ENCODE measurements around the gene WDR1. TPM values are rescaled to one million over a fixed set of nuclear protein-coding genes. Genes with fewer than 3 reads are reported as not detected.

Gene WDR1
- total RNA-seq, 6 donors from 2014 or later, result 135 to 307 (median 183) TPM

DNA sequence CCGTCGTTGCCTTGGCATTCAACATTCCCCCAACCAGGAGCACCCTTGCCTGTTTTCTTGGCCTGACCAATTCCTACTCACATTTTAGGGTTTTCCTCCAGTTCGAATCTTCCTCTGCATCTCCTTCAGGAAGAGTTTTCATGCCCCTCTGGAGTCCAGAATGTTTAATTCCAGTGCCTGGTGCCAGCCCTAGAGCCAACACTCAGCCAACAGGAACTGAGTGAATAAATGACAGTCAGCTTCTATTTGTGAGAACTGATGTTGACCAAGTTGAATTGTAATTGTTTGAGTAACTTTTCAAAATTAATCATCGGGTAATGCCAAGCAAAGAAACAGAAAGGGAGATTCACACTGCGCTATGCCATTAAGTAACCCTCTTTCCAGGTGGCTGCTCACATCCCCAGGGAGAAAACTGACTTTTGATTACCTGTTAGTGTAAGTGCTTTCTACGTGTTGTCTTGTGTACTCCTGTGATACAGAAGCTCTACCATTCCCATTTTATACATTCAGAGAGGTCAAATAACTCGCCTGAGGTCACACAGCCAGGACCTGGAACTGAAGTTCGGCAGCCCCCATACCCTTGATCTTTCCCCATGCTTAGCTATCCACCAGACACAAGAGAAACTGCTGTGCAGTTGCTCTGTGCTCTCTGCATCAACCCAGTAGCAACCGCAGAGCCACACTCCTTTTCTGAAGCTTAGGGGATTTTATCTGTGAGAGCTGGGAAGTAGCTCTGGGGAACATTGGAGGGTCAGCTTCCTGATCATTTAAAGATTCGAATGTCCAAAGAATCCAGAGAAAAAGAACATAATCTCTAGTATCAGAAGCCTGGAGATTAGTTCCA is 76.3 kb downstream of the WDR1 start:
- 83 to 88% methylated on average over 10 of the region's 10 CpGs for WGBS, 2 donors
- H3K27me3 ChIP-seq, result no peaks in the 10 kb centered on the region
- H3K27ac ChIP-seq, result no peak overlapping the region
- ATAC-seq (ENCODE audit: low FRiP score in 2 of 2), result no peak
- no peaks in the 10 kb centered on the region for H3K9me3 ChIP-seq
- no peak for DNase-seq
- no peak overlapping the region for H3K4me3 ChIP-seq
- no peaks in the 10 kb centered on the region for H3K4me1 ChIP-seq
- H3K36me3 ChIP-seq, result no peaks in the 10 kb centered on the region
- TF ChIP-seq EP300 (IDR thresholded peaks at IDR 0.05) (no peak), POLR2AphosphoS5 (IDR thresholded peaks at IDR 0.05) (no peak), POLR2A (IDR thresholded peaks at IDR 0.05) (no peak)
- TF ChIP-seq, protein P1, sequence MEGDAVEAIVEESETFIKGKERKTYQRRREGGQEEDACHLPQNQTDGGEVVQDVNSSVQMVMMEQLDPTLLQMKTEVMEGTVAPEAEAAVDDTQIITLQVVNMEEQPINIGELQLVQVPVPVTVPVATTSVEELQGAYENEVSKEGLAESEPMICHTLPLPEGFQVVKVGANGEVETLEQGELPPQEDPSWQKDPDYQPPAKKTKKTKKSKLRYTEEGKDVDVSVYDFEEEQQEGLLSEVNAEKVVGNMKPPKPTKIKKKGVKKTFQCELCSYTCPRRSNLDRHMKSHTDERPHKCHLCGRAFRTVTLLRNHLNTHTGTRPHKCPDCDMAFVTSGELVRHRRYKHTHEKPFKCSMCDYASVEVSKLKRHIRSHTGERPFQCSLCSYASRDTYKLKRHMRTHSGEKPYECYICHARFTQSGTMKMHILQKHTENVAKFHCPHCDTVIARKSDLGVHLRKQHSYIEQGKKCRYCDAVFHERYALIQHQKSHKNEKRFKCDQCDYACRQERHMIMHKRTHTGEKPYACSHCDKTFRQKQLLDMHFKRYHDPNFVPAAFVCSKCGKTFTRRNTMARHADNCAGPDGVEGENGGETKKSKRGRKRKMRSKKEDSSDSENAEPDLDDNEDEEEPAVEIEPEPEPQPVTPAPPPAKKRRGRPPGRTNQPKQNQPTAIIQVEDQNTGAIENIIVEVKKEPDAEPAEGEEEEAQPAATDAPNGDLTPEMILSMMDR (IDR thresholded peaks at IDR 0.05), result no peak

DNA sequence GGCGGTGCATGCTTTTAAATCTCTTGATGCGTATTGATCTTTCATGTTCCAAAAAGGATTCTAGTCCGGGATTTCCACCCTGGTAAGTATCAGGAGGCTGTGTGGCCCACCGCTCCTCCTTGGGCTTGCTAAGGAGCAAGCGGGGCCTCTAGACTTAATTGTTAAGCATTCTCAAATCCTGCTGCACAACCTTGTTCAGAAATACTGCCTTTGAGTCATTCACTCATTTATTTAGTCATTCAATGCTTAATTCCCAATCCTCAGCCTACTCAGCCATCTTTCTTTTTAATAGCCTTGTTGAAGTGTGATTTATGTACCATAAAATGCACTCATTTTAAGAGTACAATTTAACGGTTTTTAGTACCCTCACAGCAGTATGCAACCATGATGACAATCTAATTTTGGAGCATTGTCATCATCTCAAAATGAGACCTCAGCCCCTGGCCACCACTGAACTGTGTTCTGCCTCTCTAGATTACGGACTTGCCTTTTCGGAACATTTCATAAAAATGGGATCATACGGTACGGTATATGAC is 79.7 kb downstream of the WDR1 start:
- H3K9me3 ChIP-seq, result no peaks in the 10 kb centered on the region
- no peak overlapping the region for H3K4me3 ChIP-seq
- no peaks in the 10 kb centered on the region for H3K27me3 ChIP-seq
- H3K27ac ChIP-seq, result no peak overlapping the region
- DNase-seq, result no peak
- no peaks in the 10 kb centered on the region for H3K36me3 ChIP-seq
- H3K4me1 ChIP-seq, result peaks cover 18 to 23% (median 20%) of the 10 kb centered on the region in 4 donors
- 86 to 91% methylated on average over 9 to 10 of the region's 10 CpGs for WGBS, 2 donors
- TF ChIP-seq POLR2AphosphoS5 (IDR thresholded peaks at IDR 0.05) (no peak), EP300 (IDR thresholded peaks at IDR 0.05) (no peak)
- no peak for ATAC-seq (ENCODE audit: low FRiP score in 2 of 2)

DNA sequence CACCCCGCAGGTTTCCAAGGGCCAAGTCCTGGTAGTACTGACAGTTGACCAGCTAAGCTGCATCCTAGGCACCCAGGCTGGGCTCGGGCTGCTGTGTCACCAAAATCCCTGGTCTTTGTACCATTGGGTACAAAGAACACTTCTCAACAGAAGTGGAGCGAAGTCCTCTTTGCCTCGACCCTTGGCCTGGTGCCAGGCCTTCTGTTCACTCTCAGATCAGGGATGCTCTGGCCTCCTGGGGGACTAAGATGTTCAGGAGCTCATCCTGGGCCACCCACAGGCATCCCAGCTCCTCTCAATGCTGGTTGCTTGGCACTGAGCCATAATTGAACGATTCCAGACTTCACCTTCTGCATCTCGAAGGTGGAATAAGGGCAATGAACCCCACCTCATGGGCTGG is 81.5 kb downstream of the WDR1 start:
- 73 to 77% methylated on average over 4 to 6 of the region's 6 CpGs for WGBS, 2 donors
- Histone ChIP-seq H3K9me3 (no peaks in the 10 kb centered on the region), H3K27me3 (no peaks in the 10 kb centered on the region), H3K27ac (no peak overlapping the region), H3K36me3 (no peaks in the 10 kb centered on the region), H3K4me1 (peaks cover 26 to 35% (median 29%) of the 10 kb centered on the region in 4 donors), H3K4me3 (no peak overlapping the region)
- ATAC-seq (ENCODE audit: low FRiP score in 2 of 2) (no peak), DNase-seq (no peak)
- TF ChIP-seq POLR2AphosphoS5 (IDR thresholded peaks at IDR 0.05) (no peak), EP300 (IDR thresholded peaks at IDR 0.05) (no peak), POLR2A (IDR thresholded peaks at IDR 0.05) (no peak)
- TF ChIP-seq, protein P1 (IDR thresholded peaks at IDR 0.05), result no peak

DNA sequence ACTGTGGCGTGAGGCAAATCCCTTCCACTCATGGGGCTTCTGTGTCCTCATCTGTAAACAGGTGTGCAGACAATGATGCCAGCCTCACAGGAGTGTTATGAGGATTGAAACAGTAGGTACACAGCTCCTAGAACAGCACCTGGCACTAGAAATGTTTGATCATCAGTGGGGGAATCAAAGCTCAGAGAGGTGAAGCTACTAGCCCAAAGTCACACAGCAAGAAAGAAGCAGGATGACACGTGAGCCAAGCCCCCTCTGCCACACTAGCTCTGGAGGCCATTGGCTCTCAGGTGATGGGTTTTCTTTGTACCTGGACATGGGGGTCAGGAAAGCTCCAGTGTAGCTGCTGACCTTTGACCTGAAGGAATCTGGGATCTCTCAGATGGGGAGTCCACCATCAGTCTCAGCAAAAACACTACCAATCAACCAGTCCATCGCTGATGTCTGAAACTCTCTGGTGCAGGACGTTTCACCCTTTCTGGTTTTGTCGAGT is 81.9 kb downstream of the WDR1 start:
- Histone ChIP-seq H3K36me3 (no peaks in the 10 kb centered on the region), H3K4me1 (peaks cover 26 to 35% (median 29%) of the 10 kb centered on the region in 4 donors), H3K9me3 (no peaks in the 10 kb centered on the region), H3K27ac (no peak overlapping the region), H3K27me3 (no peaks in the 10 kb centered on the region), H3K4me3 (no peak overlapping the region)
- ATAC-seq (ENCODE audit: low FRiP score in 2 of 2) (no peak), DNase-seq (no peak)
- 83 to 87% methylated on average over 1 to 5 of the region's 5 CpGs for WGBS, 2 donors
- TF ChIP-seq EP300 (IDR thresholded peaks at IDR 0.05) (no peak), POLR2AphosphoS5 (IDR thresholded peaks at IDR 0.05) (no peak), POLR2A (IDR thresholded peaks at IDR 0.05) (no peak)
- TF ChIP-seq, protein P1 (IDR thresholded peaks at IDR 0.05), result no peak

DNA sequence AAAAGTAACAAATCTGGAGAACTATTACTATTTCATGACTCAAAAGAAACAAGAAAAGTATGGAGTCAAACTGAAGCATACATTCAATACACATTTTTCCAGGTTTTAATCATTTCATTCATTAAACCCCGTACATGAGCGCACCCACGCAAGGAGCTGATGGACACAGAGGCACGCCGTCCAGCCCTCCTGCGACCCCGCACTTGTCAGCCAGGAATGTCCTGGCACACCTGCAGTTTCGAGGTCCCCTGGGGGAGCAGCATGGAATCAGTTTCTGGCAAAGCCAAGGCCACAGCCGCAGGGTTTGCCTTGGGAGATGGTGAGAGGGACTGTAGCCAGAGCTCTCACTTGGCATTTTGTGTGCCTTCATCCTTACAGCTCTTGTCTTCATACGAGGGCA is 82.5 kb downstream of the WDR1 start:
- H3K27ac ChIP-seq, result no peak overlapping the region

More for the DNA sequence above, 82.5 kb downstream of the WDR1 start:
- Histone ChIP-seq H3K9me3 (no peaks in the 10 kb centered on the region), H3K4me1 (peaks cover 26 to 35% (median 29%) of the 10 kb centered on the region in 4 donors), H3K36me3 (no peaks in the 10 kb centered on the region), H3K4me3 (no peak overlapping the region), H3K27me3 (no peaks in the 10 kb centered on the region)
- peak in 1 of 2 donors; percentile 50 for DNase-seq
- WGBS, 2 donors, result 78 to 90% methylated on average over 8 to 10 of the region's 10 CpGs
- no peak for TF ChIP-seq POLR2AphosphoS5 (IDR thresholded peaks at IDR 0.05)
- TF ChIP-seq EP300 (IDR thresholded peaks at IDR 0.05), result no peak
- TF ChIP-seq, protein P1 (IDR thresholded peaks at IDR 0.05), result no peak
- no peak for TF ChIP-seq POLR2A (IDR thresholded peaks at IDR 0.05)
- no peak for ATAC-seq (ENCODE audit: low FRiP score in 2 of 2)

All from upper lobe of left lung (tissue), 6 donors.